Neural progenitor cell (in vitro differentiated cells): ENCODE data around the gene ZFPL1.

Experiments used
- EZH2 ChIP-seq: fragments of 200-600 bp; sonication (generic); IDR thresholded peaks from 2 replicates; pipeline ENCODE4 v1.6.1; 2017; ENCODE audit warnings: antibody characterized with exemption, mild to moderate bottlenecking, moderate library complexity
- TF ChIP-seq, protein P1 (sequence below): fragments of 200-600 bp; sonication (generic); IDR thresholded peaks from 2 replicates; pipeline ENCODE4 v1.5.1; 2017; ENCODE audit warnings: antibody characterized with exemption, mild to moderate bottlenecking

DNA sequence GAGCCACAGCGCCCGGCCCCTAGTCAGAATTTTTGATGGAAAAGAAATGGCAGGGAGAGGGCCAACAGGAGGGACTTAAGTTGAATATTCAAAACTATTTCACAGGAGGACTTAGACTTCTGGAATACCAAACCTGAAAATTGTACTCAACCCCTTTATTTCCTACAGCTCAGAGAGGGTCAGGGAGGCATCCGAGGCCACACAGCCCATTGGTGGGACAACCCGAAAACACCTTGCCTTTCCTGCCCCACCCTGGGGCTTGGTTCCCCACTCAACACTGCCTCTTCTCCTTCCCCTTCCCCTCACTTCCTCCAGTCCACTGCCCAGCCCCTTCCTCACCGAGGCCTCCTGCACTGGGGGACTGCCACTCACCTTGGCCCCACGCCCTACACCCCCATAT is 27.0 kb upstream of the ZFPL1 start:
- TF ChIP-seq EZH2: no peak
- TF ChIP-seq, protein P1, sequence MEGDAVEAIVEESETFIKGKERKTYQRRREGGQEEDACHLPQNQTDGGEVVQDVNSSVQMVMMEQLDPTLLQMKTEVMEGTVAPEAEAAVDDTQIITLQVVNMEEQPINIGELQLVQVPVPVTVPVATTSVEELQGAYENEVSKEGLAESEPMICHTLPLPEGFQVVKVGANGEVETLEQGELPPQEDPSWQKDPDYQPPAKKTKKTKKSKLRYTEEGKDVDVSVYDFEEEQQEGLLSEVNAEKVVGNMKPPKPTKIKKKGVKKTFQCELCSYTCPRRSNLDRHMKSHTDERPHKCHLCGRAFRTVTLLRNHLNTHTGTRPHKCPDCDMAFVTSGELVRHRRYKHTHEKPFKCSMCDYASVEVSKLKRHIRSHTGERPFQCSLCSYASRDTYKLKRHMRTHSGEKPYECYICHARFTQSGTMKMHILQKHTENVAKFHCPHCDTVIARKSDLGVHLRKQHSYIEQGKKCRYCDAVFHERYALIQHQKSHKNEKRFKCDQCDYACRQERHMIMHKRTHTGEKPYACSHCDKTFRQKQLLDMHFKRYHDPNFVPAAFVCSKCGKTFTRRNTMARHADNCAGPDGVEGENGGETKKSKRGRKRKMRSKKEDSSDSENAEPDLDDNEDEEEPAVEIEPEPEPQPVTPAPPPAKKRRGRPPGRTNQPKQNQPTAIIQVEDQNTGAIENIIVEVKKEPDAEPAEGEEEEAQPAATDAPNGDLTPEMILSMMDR: no peak
